Bronchial epithelial cell (primary cell): ENCODE results near the gene TMED8. TPM values are rescaled to one million over a fixed set of nuclear protein-coding genes. Genes with fewer than 3 reads are reported as not detected.
"Not testable (repeated sequence)": the region's sequence is repeated elsewhere in the genome, so short reads cannot be mapped to it uniquely, and the experiment has no call there.

ENCODE experiments used
- DNase-seq: peaks from one replicate; pipeline ENCODE4 v3.0.0-alpha.2; 2010; ENCODE audit warnings: low read depth
- FAIRE-seq: peaks from 2 replicates; lab custom pipeline; 2011; peaks lifted over from hg19 to GRCh38; lab: Jason Lieb, UNC
- H3K27me3 ChIP-seq: 2 replicates; pipeline ENCODE4 v1.5.1; 2011; ENCODE audit warnings: low read length; ENCODE audit not compliant: control insufficient read depth, insufficient read depth
- H3K36me3 ChIP-seq: 2 replicates; pipeline ENCODE4 v1.5.1; 2011; ENCODE audit warnings: low read length; ENCODE audit not compliant: control insufficient read depth, insufficient read depth
- H3K4me3 ChIP-seq: 2 replicates; pipeline ENCODE4 v1.5.1; 2011; ENCODE audit warnings: mild to moderate bottlenecking, low read depth, low read length, control low read depth
- total RNA-seq: library from RNA; depleted of rRNA; stranded (reverse); fragments of >200 nt; gene quantifications from 2 replicates; pipeline ENCODE4 v1.2.1, GENCODE V29; 2014
- TF ChIP-seq, protein P1 (sequence below): IDR thresholded peaks from 2 replicates; pipeline ENCODE4 v1.5.1; 2011; ENCODE audit warnings: mild to moderate bottlenecking, moderate library complexity, low read length, control low read depth, inconsistent platforms; ENCODE audit not compliant: insufficient read depth, severe bottlenecking

TMED8 gene
- total RNA-seq, 1 donor from 2014 or later, result 6.8 TPM

DNA sequence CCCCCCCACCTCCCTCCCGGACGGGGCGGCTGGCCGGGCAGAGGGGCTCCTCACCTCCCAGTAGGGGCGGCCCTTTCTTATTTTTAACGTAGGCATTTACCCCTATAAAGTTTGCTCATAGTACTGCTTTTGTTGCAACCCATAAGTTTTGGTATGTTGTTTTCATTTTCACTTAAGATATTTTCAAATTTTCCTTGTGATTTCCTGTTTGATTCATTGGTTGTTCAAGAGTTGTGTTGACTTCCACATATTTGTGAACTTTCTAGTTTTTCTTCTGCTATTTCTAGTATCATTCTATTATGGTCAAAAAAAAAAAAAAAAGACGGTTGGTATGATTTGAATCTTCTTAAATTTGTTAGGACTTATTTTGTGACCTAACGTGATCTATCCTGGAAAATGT, 39.9 kb upstream of the TMED8 start:
- no peak for DNase-seq
- TF ChIP-seq, protein P1, sequence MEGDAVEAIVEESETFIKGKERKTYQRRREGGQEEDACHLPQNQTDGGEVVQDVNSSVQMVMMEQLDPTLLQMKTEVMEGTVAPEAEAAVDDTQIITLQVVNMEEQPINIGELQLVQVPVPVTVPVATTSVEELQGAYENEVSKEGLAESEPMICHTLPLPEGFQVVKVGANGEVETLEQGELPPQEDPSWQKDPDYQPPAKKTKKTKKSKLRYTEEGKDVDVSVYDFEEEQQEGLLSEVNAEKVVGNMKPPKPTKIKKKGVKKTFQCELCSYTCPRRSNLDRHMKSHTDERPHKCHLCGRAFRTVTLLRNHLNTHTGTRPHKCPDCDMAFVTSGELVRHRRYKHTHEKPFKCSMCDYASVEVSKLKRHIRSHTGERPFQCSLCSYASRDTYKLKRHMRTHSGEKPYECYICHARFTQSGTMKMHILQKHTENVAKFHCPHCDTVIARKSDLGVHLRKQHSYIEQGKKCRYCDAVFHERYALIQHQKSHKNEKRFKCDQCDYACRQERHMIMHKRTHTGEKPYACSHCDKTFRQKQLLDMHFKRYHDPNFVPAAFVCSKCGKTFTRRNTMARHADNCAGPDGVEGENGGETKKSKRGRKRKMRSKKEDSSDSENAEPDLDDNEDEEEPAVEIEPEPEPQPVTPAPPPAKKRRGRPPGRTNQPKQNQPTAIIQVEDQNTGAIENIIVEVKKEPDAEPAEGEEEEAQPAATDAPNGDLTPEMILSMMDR, result no peak
- Histone ChIP-seq H3K4me3 (no peak overlapping the region), H3K36me3 (no peaks in the 10 kb centered on the region), H3K27me3 (no peaks in the 10 kb centered on the region)
- no peak for FAIRE-seq

DNA sequence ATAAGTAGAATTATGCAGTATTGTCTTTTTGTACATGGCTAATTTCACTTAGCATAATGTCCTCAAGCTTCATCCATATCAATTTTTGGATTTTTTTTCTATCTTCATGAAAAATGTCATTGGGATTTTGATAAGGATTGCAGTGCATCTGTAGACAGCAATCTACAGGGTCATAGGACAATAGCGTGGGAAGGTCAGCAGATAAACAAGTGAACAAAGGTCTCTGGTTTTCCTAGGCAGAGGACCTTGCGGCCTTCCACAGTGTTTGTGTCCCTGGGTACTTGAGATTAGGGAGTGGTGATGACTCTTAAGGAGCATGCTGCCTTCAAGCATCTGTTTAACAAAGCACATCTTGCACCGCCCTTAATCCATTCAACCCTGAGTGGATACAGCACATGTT, 39.2 kb upstream of the TMED8 start:
- H3K36me3 ChIP-seq, H3K4me3 ChIP-seq, H3K27me3 ChIP-seq, DNase-seq, FAIRE-seq: not testable (repeated sequence)

DNA sequence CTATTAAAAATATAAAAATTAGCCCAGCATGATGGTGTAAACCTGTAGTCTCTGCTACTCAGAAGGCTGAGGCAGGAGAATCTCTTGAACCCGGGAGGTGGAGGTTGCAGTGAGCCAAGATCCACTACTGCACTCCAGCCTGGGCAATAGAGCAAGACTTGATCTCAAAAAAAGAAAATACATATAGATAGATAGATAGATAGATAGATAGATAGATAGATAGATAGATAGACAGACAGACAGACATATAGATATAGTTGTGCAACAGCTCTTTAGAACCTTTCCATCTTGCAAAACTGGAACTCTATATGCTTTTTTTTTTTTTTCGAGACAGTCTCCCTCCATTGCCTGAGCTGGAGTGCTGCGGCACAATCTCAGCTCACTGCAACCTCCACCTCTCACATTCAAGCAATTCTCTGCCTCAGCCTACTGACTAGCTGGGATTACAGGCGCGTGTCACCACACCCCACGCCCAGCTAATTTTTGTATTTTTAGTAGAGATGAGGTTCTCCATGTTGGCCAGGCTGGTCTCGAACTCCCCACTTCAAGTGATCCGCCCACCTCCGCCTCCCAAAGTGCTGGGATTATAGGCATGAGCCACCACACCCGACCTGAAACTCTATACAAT, 38.6 kb upstream of the TMED8 start:
- not testable (repeated sequence) for H3K27me3 ChIP-seq, DNase-seq, H3K36me3 ChIP-seq, H3K4me3 ChIP-seq, FAIRE-seq

DNA sequence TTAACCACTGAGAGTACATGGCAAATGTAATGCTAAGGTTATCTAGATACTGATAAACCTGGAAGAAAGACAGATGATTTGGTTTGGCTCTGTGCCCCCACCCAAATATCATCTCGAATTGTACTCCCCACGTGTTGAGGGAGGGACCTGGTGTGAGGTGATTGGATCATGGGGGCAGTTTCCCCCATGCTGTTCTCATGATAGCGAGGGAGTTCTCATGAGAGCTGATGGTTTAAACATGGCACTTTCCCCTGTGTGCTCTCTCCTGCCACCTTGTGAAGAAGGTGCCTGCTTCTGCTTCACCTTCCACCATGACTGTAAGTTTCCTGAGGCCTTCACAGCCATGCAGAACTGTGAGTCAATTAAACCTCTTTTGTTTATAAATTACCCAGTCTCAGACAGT, 32.2 kb upstream of the TMED8 start:
- Histone ChIP-seq H3K27me3 (no peaks in the 10 kb centered on the region), H3K4me3 (no peak overlapping the region), H3K36me3 (no peaks in the 10 kb centered on the region)
- no peak for FAIRE-seq
- TF ChIP-seq, protein P1, result peak; percentile 44
- DNase-seq, result peak; percentile 35

DNA sequence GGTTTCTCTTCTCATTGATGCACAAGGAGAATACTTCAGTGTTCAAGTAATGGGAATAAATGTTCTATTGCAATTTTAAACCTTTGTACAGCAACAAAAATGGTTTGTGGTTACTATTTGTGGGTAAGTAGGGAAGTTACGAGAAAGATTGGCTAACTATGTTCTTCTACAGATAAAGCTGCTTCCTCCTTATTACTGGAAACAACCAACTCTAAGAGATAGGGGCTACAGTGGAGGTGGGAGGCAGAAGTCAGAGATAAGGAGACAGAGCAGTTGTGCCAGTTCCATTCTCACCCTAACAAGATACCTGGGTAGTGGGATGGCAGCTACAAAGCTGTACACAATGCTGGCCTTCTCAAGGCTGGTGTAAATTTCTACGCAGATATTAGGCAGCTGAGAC, 30.3 kb upstream of the TMED8 start:
- TF ChIP-seq, protein P1, result no peak
- DNase-seq (no peak), FAIRE-seq (no peak)
- no peaks in the 10 kb centered on the region for H3K36me3 ChIP-seq
- no peak overlapping the region for H3K4me3 ChIP-seq
- H3K27me3 ChIP-seq, result no peaks in the 10 kb centered on the region

DNA sequence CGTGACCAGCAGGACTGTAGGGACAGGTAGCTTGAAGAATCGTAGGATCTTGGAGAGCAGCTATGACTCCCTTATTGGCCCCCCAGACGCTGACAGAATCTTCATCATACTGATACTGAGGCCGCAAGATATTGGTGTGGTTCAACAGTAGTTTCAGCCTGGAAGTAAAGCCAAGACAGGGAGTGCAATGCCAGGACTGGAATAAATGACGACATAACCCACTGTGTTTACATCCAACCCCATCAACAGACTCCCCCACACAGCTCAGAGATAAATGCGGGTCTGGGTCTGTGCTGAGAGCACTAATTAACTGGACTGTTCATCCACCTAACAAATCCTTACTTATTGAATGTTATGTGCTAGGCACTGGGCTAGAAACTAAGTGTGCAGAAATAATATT, 29.8 kb upstream of the TMED8 start:
- TF ChIP-seq, protein P1, result no peak
- FAIRE-seq, result no peak
- no peak overlapping the region for H3K4me3 ChIP-seq
- no peaks in the 10 kb centered on the region for H3K36me3 ChIP-seq
- H3K27me3 ChIP-seq, result no peaks in the 10 kb centered on the region
- no peak for DNase-seq

DNA sequence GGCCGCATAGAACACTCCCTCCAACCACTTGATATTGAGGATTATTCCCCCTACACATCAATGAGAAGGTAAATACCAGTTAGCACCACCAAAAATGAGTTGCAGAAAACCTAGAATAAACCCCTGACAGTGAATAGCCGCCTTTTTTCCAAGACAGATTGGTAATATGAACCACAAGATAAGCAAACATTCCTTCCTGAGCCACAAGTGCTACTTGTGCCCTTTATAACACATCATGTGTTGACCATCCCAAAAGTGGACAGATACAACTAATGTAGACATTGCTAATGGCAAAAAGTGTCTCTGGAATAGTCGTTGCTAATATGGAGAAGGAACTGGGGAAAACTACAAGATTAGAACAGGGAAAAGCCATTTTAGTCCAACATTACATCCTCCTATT, 29.2 kb upstream of the TMED8 start:
- no peak overlapping the region for H3K4me3 ChIP-seq
- no peak for DNase-seq
- TF ChIP-seq, protein P1, result no peak
- H3K36me3 ChIP-seq, result no peaks in the 10 kb centered on the region
- H3K27me3 ChIP-seq, result no peaks in the 10 kb centered on the region
- no peak for FAIRE-seq
